Spleen (tissue), 11 donors: ENCODE results near the gene HSD17B4. TPM values are rescaled to one million over a fixed set of nuclear protein-coding genes. Genes with fewer than 3 reads are reported as not detected.
"Not testable (repeated sequence)": the region's sequence is repeated elsewhere in the genome, so short reads cannot be mapped to it uniquely, and the experiment has no call there.

Experiments
- DNase-seq: peaks from one replicate; pipeline ENCODE4 v3.0.0-alpha.2; 2020
- H3K27ac ChIP-seq, 8 donors: fragments of 200-600 bp; sonication (generic) in 7 of 8; 1 replicate in 4 of 8; 2 replicates in 4 of 8; pipeline versions ENCODE4 v1.5.0 to v1.8.0; 2016 to 2021; ENCODE audit warnings: inconsistent platforms in 4 of 8, mild to moderate bottlenecking in 4 of 8, moderate library complexity in 1 of 8
- H3K27me3 ChIP-seq, 7 donors: fragments of 200-600 bp; sonication (generic) in 6 of 7; replicated peaks in 1 of 7; 1 replicate in 4 of 7; 2 replicates in 3 of 7; pipeline versions ENCODE4 v1.5.0 to v1.8.0; 2016 to 2021; ENCODE audit warnings: inconsistent platforms in 3 of 7, mild to moderate bottlenecking in 1 of 7
- H3K36me3 ChIP-seq, 6 donors: fragments of 200-600 bp; sonication (generic) in 5 of 6; 1 replicate in 4 of 6; 2 replicates in 2 of 6; pipeline versions ENCODE4 v1.5.0 to v1.8.0; 2016 to 2021; ENCODE audit warnings: inconsistent platforms in 2 of 6
- H3K4me1 ChIP-seq, 6 donors: fragments of 200-600 bp; sonication (generic) in 5 of 6; 1 replicate in 3 of 6; 2 replicates in 3 of 6; pipeline versions ENCODE4 v1.5.0 to v1.8.0; 2016 to 2021; ENCODE audit warnings: inconsistent platforms in 3 of 6
- H3K4me3 ChIP-seq, 8 donors: fragments of 200-600 bp; sonication (generic) in 7 of 8; 1 replicate in 4 of 8; 2 replicates in 4 of 8; pipeline versions ENCODE4 v1.5.0 to v1.8.0; 2016 to 2021; ENCODE audit warnings: inconsistent platforms in 4 of 8, mild to moderate bottlenecking in 4 of 8, moderate library complexity in 2 of 8
- H3K9me3 ChIP-seq, 8 donors: fragments of 200-600 bp; sonication (generic) in 7 of 8; 1 replicate in 4 of 8; 2 replicates in 4 of 8; pipeline versions ENCODE4 v1.5.0 to v1.8.0; 2016 to 2021; ENCODE audit warnings: inconsistent platforms in 4 of 8
- POLR2A ChIP-seq, 3 donors: fragments of 450-650 bp; IDR thresholded peaks; one replicate each; pipeline ENCODE4 v1.5.1; 2017; ENCODE audit warnings: antibody characterized with exemption in 3 of 3, mild to moderate bottlenecking in 1 of 3
- POLR2AphosphoS5 ChIP-seq, 3 donors: sonication (generic); formaldehyde crosslinking; IDR thresholded peaks; one replicate each; pipeline ENCODE4 v1.5.1; 2017; ENCODE audit warnings: antibody characterized with exemption in 3 of 3
- WGBS, 5 donors: extraction: QIAGEN DNeasy Blood & Tissue Kit in 3 of 5; methylation state at CpG; one replicate each; pipeline versions ENCODE4 v1.1.5 to v1.1.7; 2013 to 2018; 5-methylcytosine and 5-hydroxymethylcytosine counted together
- intact Hi-C: fragments of 100-400 bp; cut with DNase I; formaldehyde crosslinking; loops from one replicate; pipeline ENCODE4 v1.15.0; 2023; ENCODE audit warnings: low total_unique reads
- polyA plus RNA-seq, 3 donors: library from polyadenylated mRNA; stranded (reverse); fragments of 200-250 nt; gene quantifications; one replicate each; pipeline ENCODE4 v1.2.1, GENCODE V29; 2013
- total RNA-seq, 7 donors: library from RNA; depleted of rRNA in 3 of 7; stranded (reverse); fragments of >200 nt in 3 of 7; fragmentation: NEBNext Ultra II Directional in 4 of 7; extraction: Animal tissue kit (Norgen Biotek cat#: 25700) in 4 of 7; gene quantifications; one replicate each; pipeline versions ENCODE4 v1.1.0 to v1.2.1, GENCODE V29; 2016 to 2021
- TF ChIP-seq, protein P1 (sequence below), 11 experiments: fragments of 200-600 bp in 7 of 11; fragments of 450-650 bp in 4 of 11; sonication (generic) in 4 of 11; IDR thresholded peaks in 8 of 11; conservative IDR thresholded peaks in 3 of 11; 1 replicate in 7 of 11; 2 replicates in 4 of 11; pipeline versions ENCODE4 v1.4.0 to v1.8.0; 2016 to 2021; ENCODE audit warnings: antibody characterized with exemption in 11 of 11, inconsistent platforms in 4 of 11, mild to moderate bottlenecking in 1 of 11
- donor health status: healthy with polysubstance abuse.
- donor health status: DM: no; HTN: no; CAD: no; lungs with moderate emphysema.
- donor health status: DM: no; HTN: no; CAD: no.
- donor health status: Bipolar disorder and iron deficiency.
- donor health status: healthy.
- donor health status: DM: no; HTN: no; CAD: no.
- donor health status: DM: yes; HTN: yes; CAD: no.

Gene HSD17B4
- total and polyA plus RNA-seq, 10 donors = 134 to 193 (median 157) TPM

DNA sequence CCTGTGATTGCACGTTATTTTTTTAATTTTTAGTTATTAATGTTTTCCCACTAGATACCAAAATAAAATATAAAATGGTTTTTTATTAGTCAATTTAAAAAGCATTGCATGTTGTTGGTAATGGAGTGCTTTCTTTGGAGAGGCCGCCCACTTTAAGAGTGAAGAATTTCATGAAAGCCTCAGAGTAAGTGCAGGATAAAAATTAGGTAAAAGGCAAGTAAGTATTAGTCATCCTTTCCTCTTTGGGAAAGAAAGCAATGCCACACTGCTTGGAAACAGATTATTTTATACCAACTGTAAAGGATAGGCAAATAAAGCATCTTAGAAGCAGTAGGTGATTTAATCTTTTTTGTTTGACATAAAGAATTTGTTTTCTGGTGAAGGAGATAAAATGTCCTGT lies 62.9 kb downstream of the HSD17B4 start:
- intact Hi-C loops = no loop called here
- no peak overlapping the region for H3K4me3 ChIP-seq
- 95 to 98% (median 97%) methylated on average over 2 of the region's 2 CpGs for WGBS, 5 donors
- no peak for TF ChIP-seq POLR2A (IDR thresholded peaks at IDR 0.05)
- TF ChIP-seq, protein P1, sequence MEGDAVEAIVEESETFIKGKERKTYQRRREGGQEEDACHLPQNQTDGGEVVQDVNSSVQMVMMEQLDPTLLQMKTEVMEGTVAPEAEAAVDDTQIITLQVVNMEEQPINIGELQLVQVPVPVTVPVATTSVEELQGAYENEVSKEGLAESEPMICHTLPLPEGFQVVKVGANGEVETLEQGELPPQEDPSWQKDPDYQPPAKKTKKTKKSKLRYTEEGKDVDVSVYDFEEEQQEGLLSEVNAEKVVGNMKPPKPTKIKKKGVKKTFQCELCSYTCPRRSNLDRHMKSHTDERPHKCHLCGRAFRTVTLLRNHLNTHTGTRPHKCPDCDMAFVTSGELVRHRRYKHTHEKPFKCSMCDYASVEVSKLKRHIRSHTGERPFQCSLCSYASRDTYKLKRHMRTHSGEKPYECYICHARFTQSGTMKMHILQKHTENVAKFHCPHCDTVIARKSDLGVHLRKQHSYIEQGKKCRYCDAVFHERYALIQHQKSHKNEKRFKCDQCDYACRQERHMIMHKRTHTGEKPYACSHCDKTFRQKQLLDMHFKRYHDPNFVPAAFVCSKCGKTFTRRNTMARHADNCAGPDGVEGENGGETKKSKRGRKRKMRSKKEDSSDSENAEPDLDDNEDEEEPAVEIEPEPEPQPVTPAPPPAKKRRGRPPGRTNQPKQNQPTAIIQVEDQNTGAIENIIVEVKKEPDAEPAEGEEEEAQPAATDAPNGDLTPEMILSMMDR (IDR thresholded peaks at IDR 0.05 in 8 of 11, conservative IDR thresholded peaks at IDR 0.05 in 3 of 11) = no peak
- no peak for TF ChIP-seq POLR2AphosphoS5 (IDR thresholded peaks at IDR 0.05)
- H3K4me1 ChIP-seq = no peaks in the 10 kb centered on the region
- H3K27me3 ChIP-seq = no peaks in the 10 kb centered on the region
- no peak overlapping the region for H3K27ac ChIP-seq
- no peak for DNase-seq
- H3K9me3 ChIP-seq = peaks cover 0 to 12% (median 0%) of the 10 kb centered on the region in 8 donors
- peaks cover 3 to 99% (median 54%) of the 10 kb centered on the region in 6 donors for H3K36me3 ChIP-seq

DNA sequence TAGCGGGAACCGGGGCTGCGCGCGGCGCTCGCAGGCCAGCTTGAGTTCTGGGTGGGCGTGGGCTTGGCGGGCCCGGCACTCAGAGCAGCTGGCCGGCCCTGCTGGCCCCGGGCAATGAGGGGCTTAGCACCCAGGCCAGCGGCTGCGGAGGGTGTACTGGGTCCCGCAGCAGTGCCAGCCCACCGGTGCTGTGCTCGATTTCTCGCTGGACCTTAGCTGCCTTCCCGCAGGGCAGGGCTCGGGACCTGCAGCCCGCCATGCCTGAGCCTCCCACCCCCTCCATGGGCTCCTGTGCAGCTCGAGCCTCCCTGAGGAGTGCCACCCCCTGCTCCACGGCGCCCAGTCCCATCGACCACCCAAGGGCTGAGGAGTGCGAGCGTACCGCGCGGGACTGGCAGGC lies 64.8 kb downstream of the HSD17B4 start:
- H3K4me3 ChIP-seq, H3K4me1 ChIP-seq, H3K27ac ChIP-seq, intact Hi-C loops, DNase-seq, H3K27me3 ChIP-seq: not testable (repeated sequence)
- H3K36me3 ChIP-seq = peaks cover 3 to 96% (median 47%) of the 10 kb centered on the region in 6 donors
- WGBS, 5 donors = 91 to 98% (median 95%) methylated on average over 4 to 30 of the region's 30 CpGs; no CpG with 5 or more reads in 1 of the 5 donors
- H3K9me3 ChIP-seq = peaks cover 0 to 11% (median 6%) of the 10 kb centered on the region in 8 donors

DNA sequence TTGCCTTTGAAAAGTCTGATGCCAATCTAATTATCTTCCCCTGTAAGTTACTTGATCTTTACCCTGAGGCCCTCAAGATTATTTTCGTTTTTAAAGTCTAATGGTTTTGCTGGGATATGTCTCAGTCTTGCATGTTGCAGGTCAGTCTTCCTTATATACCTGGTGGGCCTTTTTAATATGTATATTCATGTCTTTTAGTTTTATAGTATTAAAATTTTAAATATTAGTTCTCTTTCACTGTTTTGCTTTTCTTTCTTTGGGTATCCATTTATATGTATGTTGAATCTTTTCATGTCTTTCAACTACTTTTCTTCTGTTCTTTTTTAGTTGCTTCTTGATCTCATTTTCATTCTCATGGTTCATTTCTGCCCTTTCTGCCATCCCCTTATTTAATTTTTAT lies 68.9 kb downstream of the HSD17B4 start:
- WGBS, 5 donors = 87 to 91% (median 91%) methylated on average over 1 of the region's 1 CpG
- H3K36me3 ChIP-seq = peaks cover under 1 to 76% (median 31%) of the 10 kb centered on the region in 6 donors
- intact Hi-C loops = no loop called here
- H3K9me3 ChIP-seq = peaks cover 0 to 11% (median 3%) of the 10 kb centered on the region in 8 donors
- DNase-seq = no peak
- no peak overlapping the region for H3K4me3 ChIP-seq
- peaks cover 0 to 4% (median 0%) of the 10 kb centered on the region in 6 donors for H3K4me1 ChIP-seq
- no peaks in the 10 kb centered on the region for H3K27me3 ChIP-seq
- TF ChIP-seq POLR2AphosphoS5 (IDR thresholded peaks at IDR 0.05) (no peak), POLR2A (IDR thresholded peaks at IDR 0.05) (no peak)
- TF ChIP-seq, protein P1 (IDR thresholded peaks at IDR 0.05 in 8 of 11, conservative IDR thresholded peaks at IDR 0.05 in 3 of 11) = no peak
- H3K27ac ChIP-seq = no peak overlapping the region

DNA sequence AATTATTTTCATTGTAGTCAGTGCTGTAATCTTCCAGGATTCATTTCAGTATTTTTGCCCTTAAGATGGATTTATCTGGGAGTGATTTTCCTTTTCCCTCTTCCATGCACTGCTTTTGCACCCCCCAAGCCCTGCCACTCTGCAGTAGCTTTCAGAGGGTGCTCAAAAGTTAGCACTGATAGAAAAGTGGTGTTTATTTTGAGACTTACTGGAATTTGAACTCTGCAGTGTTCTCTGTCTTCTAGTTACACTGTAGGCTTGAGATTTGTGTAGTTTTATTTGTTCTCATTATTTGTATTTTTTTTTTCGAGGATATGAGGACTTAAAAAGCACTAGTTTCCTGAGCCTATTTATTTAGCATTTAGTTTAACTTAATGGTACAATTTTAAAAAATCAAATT lies 70.5 kb downstream of the HSD17B4 start:
- no peak for TF ChIP-seq POLR2A (IDR thresholded peaks at IDR 0.05)
- TF ChIP-seq, protein P1 (IDR thresholded peaks at IDR 0.05 in 8 of 11, conservative IDR thresholded peaks at IDR 0.05 in 3 of 11) = no peak
- TF ChIP-seq POLR2AphosphoS5 (IDR thresholded peaks at IDR 0.05) = no peak
- H3K9me3 ChIP-seq = peaks cover 0 to 11% (median 3%) of the 10 kb centered on the region in 8 donors
- WGBS, 5 donors = 89 to 100% (median 93%) methylated on average over 1 of the region's 1 CpG
- intact Hi-C loops = no loop called here
- peaks cover 4 to 76% (median 27%) of the 10 kb centered on the region in 6 donors for H3K36me3 ChIP-seq
- DNase-seq = no peak
- peaks cover 0 to 4% (median 0%) of the 10 kb centered on the region in 6 donors for H3K4me1 ChIP-seq
- H3K27ac ChIP-seq = no peak overlapping the region
- no peak overlapping the region for H3K4me3 ChIP-seq
- H3K27me3 ChIP-seq = no peaks in the 10 kb centered on the region
